ENCODE measurements around the gene COL25A1. TPM values are rescaled to one million over a fixed set of nuclear protein-coding genes. Genes with fewer than 3 reads are reported as not detected.

The COL25A1 gene
- total RNA-seq, 1 donor from 2014 or later = 1.3 TPM

GRCh38 chr4:108830509-108831244, 471.8 kb downstream of the COL25A1 start:
- H3K4me1 Mint-ChIP-seq (ENCODE audit: unreplicated experiment) = peaks cover 19% of the 10 kb centered on the region
- no peaks in the 10 kb centered on the region for H3K36me3 Mint-ChIP-seq (ENCODE audit: unreplicated experiment)
- no peak overlapping the region for H3K4me3 Mint-ChIP-seq (ENCODE audit: unreplicated experiment)
- no peaks in the 10 kb centered on the region for H3K9me3 Mint-ChIP-seq (ENCODE audit: unreplicated experiment)
- no peak for DNase-seq (ENCODE audit: extremely low spot score, unreplicated experiment)
- no peak overlapping the region for H3K27ac Mint-ChIP-seq (ENCODE audit: unreplicated experiment)
- H3K27me3 Mint-ChIP-seq (ENCODE audit: unreplicated experiment) = no peaks in the 10 kb centered on the region
- TF ChIP-seq, protein P1, sequence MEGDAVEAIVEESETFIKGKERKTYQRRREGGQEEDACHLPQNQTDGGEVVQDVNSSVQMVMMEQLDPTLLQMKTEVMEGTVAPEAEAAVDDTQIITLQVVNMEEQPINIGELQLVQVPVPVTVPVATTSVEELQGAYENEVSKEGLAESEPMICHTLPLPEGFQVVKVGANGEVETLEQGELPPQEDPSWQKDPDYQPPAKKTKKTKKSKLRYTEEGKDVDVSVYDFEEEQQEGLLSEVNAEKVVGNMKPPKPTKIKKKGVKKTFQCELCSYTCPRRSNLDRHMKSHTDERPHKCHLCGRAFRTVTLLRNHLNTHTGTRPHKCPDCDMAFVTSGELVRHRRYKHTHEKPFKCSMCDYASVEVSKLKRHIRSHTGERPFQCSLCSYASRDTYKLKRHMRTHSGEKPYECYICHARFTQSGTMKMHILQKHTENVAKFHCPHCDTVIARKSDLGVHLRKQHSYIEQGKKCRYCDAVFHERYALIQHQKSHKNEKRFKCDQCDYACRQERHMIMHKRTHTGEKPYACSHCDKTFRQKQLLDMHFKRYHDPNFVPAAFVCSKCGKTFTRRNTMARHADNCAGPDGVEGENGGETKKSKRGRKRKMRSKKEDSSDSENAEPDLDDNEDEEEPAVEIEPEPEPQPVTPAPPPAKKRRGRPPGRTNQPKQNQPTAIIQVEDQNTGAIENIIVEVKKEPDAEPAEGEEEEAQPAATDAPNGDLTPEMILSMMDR (IDR thresholded peaks at IDR 0.05) = no peak

GRCh38 chr4:108829966-108830492, 472.4 kb downstream of the COL25A1 start:
- H3K27me3 Mint-ChIP-seq (ENCODE audit: unreplicated experiment) = no peaks in the 10 kb centered on the region
- peaks cover 19% of the 10 kb centered on the region for H3K4me1 Mint-ChIP-seq (ENCODE audit: unreplicated experiment)
- H3K27ac Mint-ChIP-seq (ENCODE audit: unreplicated experiment) = no peak overlapping the region
- H3K36me3 Mint-ChIP-seq (ENCODE audit: unreplicated experiment) = no peaks in the 10 kb centered on the region
- no peaks in the 10 kb centered on the region for H3K9me3 Mint-ChIP-seq (ENCODE audit: unreplicated experiment)
- no peak for DNase-seq (ENCODE audit: extremely low spot score, unreplicated experiment)
- TF ChIP-seq, protein P1 (IDR thresholded peaks at IDR 0.05) = no peak
- H3K4me3 Mint-ChIP-seq (ENCODE audit: unreplicated experiment) = no peak overlapping the region

DNA sequence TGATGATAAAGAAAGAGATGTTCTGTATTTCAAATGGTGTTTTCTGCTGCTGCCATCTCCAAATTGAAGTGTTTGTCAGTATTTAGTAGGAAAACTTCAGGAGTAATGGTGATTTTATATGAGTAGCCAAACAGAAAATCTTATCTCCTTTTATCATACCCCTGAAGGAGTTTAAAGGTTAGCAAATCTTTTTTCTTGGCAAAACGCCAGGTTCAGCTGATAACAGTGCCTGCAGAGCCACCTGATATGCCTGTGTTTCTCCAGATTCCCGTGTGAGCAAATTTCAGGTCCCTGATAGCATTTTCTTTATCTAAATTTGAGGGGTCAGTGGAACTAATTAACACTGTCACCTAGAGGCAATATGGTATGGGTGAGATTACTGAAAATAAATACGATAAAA, 473.8 kb downstream of the COL25A1 start:
- Mint-ChIP-seq H3K36me3 (ENCODE audit: unreplicated experiment) (no peaks in the 10 kb centered on the region), H3K27me3 (ENCODE audit: unreplicated experiment) (no peaks in the 10 kb centered on the region), H3K4me3 (ENCODE audit: unreplicated experiment) (no peak overlapping the region), H3K4me1 (ENCODE audit: unreplicated experiment) (peaks cover 19% of the 10 kb centered on the region), H3K9me3 (ENCODE audit: unreplicated experiment) (no peaks in the 10 kb centered on the region), H3K27ac (ENCODE audit: unreplicated experiment) (no peak overlapping the region)
- TF ChIP-seq, protein P1 (IDR thresholded peaks at IDR 0.05) = no peak
- DNase-seq (ENCODE audit: extremely low spot score, unreplicated experiment) = no peak

- TF ChIP-seq, protein P1 (IDR thresholded peaks at IDR 0.05) = no peak
- no peaks in the 10 kb centered on the region for H3K9me3 Mint-ChIP-seq (ENCODE audit: unreplicated experiment)
- H3K4me1 Mint-ChIP-seq (ENCODE audit: unreplicated experiment) = peaks cover under 1% of the 10 kb centered on the region
- no peaks in the 10 kb centered on the region for H3K27me3 Mint-ChIP-seq (ENCODE audit: unreplicated experiment)
- H3K27ac Mint-ChIP-seq (ENCODE audit: unreplicated experiment) = no peak overlapping the region
- no peaks in the 10 kb centered on the region for H3K36me3 Mint-ChIP-seq (ENCODE audit: unreplicated experiment)
- no peak for DNase-seq (ENCODE audit: extremely low spot score, unreplicated experiment)
- no peak overlapping the region for H3K4me3 Mint-ChIP-seq (ENCODE audit: unreplicated experiment)
Measured at GRCh38 chr4:108825737-108826136, 476.7 kb downstream of the COL25A1 start.

GRCh38 chr4:108821351-108821930, 481.0 kb downstream of the COL25A1 start:
- no peaks in the 10 kb centered on the region for H3K9me3 Mint-ChIP-seq (ENCODE audit: unreplicated experiment)
- TF ChIP-seq, protein P1 (IDR thresholded peaks at IDR 0.05) = no peak
- H3K4me1 Mint-ChIP-seq (ENCODE audit: unreplicated experiment) = no peaks in the 10 kb centered on the region
- no peak overlapping the region for H3K4me3 Mint-ChIP-seq (ENCODE audit: unreplicated experiment)
- no peak overlapping the region for H3K27ac Mint-ChIP-seq (ENCODE audit: unreplicated experiment)
- H3K36me3 Mint-ChIP-seq (ENCODE audit: unreplicated experiment) = no peaks in the 10 kb centered on the region
- H3K27me3 Mint-ChIP-seq (ENCODE audit: unreplicated experiment) = peaks cover 6% of the 10 kb centered on the region
- DNase-seq (ENCODE audit: extremely low spot score, unreplicated experiment) = no peak
